Endometrium (tissue), 2 donors: ENCODE results near the gene MMP13.
"Not testable (repeated sequence)": the region's sequence is repeated elsewhere in the genome, so short reads cannot be mapped to it uniquely, and the experiment has no call there.

ENCODE experiments used
- FAIRE-seq: peaks from 2 replicates; lab custom pipeline; 2012; peaks lifted over from hg19 to GRCh38; lab: Jason Lieb, UNC
- donor health status: control.
- donor health status: control.

The MMP13 gene

GRCh38 chr11:102955624-102956023, at the start of gene MMP13:
Gene MMP13, minus strand, starts transcription at chr11:102955732. Its CDS starts 27 bp downstream, at chr11:102955705.
- FAIRE-seq, result no peak

DNA sequence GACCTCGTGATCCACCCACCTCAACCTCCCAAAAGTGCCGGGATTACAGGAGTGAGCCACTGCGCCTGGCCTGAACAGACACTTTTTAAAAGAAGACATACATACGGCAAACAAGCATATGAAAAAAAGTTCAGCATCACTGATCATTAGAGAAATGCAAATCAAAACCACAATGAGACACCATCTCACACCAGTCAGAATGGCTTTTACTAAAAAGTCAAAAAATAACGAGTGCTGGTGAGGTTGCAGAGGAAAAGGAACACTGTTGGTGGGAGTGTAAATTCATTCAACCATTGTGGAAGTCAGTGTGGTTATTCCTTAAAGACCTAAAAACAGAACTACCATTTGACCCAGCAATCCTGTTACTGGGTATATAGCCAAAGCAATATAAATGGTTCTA, 48.7 kb upstream of the MMP13 start:
- FAIRE-seq, result not testable (repeated sequence)

GRCh38 chr11:102994105-102994504, 38.6 kb upstream of the MMP13 start:
- no peak for FAIRE-seq

DNA sequence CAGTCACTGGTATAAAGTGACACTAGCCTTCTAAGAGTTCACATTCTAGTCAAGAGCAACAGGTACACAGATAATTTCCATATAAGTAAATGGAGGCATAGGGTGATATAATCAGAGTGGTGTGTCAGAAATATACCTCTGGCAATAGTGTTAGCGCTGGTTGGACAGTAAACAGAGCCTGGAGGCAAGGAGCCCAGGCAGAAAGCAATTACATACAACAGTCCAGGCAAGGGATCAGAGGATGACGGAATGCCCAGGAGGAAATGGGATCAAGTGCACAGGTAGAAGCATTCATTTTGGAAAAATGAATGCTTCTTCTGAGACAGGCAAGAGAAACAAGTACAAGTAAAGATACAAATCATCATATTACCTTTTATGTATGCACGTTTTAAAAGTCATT, 36.2 kb upstream of the MMP13 start:
- FAIRE-seq, result no peak

- FAIRE-seq, result no peak
Observed at GRCh38 chr11:102990145-102990544, 34.6 kb upstream of the MMP13 start.

GRCh38 chr11:102989379-102990047, 34.0 kb upstream of the MMP13 start:
- FAIRE-seq, result no peak

DNA sequence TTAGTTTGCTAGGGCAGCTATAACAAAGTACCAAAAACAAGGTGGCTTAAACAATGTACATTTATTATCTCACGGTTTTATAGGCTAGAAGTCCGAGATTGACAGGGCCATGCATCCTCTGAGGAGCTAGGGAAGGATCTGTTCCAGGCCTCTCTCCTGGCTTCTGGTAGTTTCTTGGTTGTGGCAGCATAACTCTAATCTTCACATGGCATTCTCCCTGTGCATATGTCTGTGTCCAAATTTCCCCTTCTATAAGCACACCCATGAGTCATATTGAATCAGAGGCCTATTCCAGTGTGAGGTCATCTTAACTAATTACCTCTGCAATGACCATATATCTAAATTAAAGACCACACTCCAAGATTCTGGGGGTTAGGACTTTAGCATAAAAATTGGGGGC, 31.3 kb upstream of the MMP13 start:
- no peak for FAIRE-seq

- FAIRE-seq, result no peak
Observed at GRCh38 chr11:102985850-102986249, 30.3 kb upstream of the MMP13 start.

- FAIRE-seq, result no peak
Observed at GRCh38 chr11:102983486-102983885, 28.0 kb upstream of the MMP13 start.

- FAIRE-seq, result no peak
Observed at GRCh38 chr11:102981324-102981910, 25.9 kb upstream of the MMP13 start.

GRCh38 chr11:102974552-102975280, 19.2 kb upstream of the MMP13 start:
- FAIRE-seq, result no peak

- not testable (repeated sequence) for FAIRE-seq
Observed at GRCh38 chr11:102973698-102974097, 18.2 kb upstream of the MMP13 start.

- FAIRE-seq, result no peak
Observed at GRCh38 chr11:102972853-102973252, 17.3 kb upstream of the MMP13 start.

GRCh38 chr11:102971766-102972165, 16.2 kb upstream of the MMP13 start:
- no peak for FAIRE-seq

GRCh38 chr11:102967497-102967896, 12.0 kb upstream of the MMP13 start:
- no peak for FAIRE-seq

DNA sequence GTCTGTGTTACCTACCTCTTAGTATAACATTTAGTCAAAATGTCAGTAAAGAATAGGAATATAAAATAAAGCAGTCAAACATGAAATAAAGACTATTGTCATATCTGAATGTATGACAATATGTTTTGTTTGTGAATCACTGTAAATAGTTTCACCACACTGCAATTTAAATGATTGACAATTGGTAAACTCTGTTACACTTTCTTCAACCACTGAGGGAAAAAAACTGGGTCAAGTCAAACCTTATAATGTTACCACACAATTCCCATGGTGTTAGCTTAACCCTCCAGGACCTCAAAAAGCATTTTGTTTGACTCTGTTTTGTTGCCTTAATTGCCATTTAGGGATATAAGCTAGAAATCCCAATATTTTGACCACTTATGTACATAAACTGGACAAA, 10.5 kb upstream of the MMP13 start:
- no peak for FAIRE-seq

DNA sequence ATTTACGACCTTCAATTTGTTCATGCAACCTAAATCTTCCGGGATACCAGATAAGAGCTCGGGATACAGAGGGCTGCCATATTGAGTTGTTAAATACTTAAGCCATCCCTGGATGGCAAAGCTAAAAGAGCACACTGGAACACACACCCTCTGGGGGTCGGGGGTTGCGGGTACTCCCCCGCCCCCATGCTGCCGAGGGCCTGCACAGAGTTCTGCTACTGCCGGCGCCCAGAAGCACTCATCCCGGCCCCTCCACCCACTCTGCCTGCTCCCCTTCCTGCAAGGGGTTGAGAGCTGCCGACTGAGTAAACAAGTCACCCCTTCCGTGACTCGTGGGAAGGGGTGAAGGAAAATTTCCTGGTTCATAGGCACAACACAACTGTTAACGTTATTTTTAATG, 9.3 kb upstream of the MMP13 start:
- no peak for FAIRE-seq

DNA sequence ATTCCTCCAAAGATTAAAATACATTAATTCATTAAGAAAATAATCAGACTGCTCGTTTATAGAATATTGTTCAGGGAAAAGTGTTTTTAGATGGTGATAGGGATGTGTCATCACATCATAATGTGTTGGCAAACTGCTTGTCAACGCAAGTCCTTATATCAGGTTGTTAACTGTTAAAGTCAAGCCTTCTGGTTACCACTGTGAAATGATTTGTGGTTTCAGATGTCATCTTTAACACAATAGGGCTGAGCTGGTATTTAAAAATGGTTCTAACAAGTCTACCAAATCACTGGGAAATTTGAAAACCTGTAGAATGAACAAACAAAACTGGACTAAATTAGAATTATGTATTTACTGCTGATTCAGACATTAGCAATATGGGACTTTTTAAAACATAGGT, 2.4 kb upstream of the MMP13 start:
- FAIRE-seq, result no peak

GRCh38 chr11:102950622-102951081, 4.9 kb downstream of the MMP13 start:
- FAIRE-seq, result no peak

DNA sequence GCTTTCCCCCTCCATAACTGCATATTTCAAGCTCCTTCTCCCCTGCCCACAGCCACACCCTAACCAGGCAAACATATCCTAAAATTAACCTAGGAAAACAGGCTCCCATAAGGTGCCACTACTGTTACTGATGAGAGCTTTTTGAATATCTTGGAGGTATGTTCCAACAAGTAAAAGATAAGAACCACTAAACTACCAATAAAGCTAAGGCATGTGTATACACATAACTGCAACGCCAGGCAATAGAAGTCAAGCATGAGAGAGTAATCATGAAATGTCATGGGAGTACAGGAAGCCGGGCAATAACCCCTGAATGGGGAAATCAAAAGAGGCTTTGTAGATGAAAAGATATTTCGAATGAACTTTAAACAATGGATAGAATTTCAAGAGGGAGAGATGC, 9.3 kb downstream of the MMP13 start:
- no peak for FAIRE-seq

DNA sequence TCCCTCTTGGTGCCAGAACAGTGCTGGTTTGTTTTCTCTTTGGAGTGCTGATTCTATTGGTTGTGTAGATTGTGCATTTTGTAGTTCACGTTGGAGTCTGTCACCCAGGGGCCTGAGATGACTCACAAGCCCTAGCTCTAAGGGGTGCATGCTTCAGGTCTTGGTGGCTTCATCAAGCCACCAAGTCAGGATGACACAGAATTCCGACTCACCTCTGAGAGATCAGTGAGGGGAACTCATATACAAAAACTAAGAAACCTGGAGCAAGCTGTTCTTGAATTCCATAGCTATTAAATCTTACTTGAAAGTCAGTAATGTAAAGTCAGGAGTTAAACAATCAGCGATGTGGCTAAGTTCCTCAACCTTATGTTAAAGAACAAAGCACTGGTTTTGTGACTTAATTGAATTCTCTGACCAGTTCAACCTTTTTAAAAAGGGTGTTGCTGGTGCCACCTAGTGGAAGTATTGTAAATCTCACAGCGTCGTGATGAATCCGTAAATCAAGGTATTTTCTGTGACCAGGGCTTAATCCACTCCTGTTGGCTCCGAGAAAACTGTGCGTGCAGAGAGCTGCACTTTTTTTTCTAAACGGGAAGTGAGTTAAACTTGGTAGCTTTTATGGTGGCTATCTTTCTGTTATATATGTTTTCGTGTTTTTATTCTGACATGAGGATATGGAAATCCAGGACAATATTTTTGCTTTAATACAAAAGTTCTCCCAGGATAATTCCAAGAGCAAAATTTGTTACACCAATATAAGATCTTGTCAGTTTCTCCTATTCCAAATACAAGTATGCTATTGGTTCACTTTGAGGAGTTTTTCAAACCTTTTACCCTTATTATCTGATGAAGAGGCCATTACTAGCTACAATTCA, 14.6 kb downstream of the MMP13 start:
- peak; percentile 70 for FAIRE-seq

DNA sequence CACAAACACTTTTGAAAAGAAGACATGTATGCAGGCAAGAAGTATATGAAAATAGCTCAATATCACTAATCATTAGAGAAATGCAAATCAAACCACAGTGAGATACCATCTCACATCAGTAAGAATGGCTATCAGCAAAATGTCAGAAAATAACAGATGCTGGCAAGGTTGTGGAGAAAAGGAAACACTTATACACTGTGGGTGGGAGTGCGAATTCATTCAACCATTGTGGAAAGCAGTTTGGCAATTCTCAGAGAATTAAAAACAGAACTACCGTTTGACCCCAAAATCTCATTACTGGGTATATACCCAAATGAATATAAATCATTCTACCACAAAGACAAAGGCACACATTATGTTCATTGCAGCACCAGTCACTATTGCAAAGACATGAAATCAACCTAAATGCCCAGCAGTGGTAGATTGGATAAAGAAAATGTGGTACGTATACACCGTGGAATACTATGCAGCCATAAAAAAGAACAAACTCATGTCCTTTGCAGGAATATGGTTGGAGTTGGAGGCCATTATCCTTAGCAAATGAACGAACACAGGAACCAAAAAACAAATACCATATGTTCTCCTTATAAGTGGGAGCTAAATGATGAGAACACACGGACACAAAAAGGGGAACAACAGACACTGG, 18.5 kb downstream of the MMP13 start:
- FAIRE-seq, result no peak
